ENCODE data around the gene XPNPEP2. TPM values are rescaled to one million over a fixed set of nuclear protein-coding genes. Genes with fewer than 3 reads are reported as not detected.

Gene XPNPEP2
- 100 to 1,000 TPM in 1 of 4 donors, 10 to 100 TPM in 3; 27.0 to 744 (median 53.7) TPM for polyA plus RNA-seq
- long read RNA-seq, donor 1, transcript XPNPEP2-201 (6 exons, 912 nt): minor isoform, 6 of 255 reads
- long read RNA-seq, donor 1, transcript XPNPEP2-202 (21 exons, 3,270 nt): major isoform, 113 of 255 reads
- long read RNA-seq, donor 1, partial matches to known transcripts: 129 of 255 reads
- long read RNA-seq, donor 1, other reads (novel, unspliced or antisense): 7 of 255 reads
- long read RNA-seq, donor 2, transcript XPNPEP2-202 (21 exons, 3,270 nt): major isoform, 12 of 17 reads
- long read RNA-seq, donor 2, partial matches to known transcripts: 5 of 17 reads
- long read RNA-seq, donor 2, other reads (novel, unspliced or antisense): 0 of 17 reads
- long read RNA-seq, donor 3, transcript XPNPEP2-202 (21 exons, 3,270 nt): major isoform, 8 of 38 reads
- long read RNA-seq, donor 3, partial matches to known transcripts: 29 of 38 reads
- long read RNA-seq, donor 3, other reads (novel, unspliced or antisense): 0 of 38 reads
- long read RNA-seq, donor 4, partial matches to known transcripts: 0 of 2 reads
- long read RNA-seq, donor 4, other reads (novel, unspliced or antisense): 0 of 2 reads
- long read RNA-seq, donor 5, transcript XPNPEP2-202 (21 exons, 3,270 nt): major isoform, 8 of 19 reads
- long read RNA-seq, donor 5, partial matches to known transcripts: 10 of 19 reads
- long read RNA-seq, donor 5, other reads (novel, unspliced or antisense): 0 of 19 reads
- long read RNA-seq, donor 6, transcript XPNPEP2-202 (21 exons, 3,270 nt): major isoform, 19 of 20 reads
- long read RNA-seq, donor 6, partial matches to known transcripts: 0 of 20 reads
- long read RNA-seq, donor 6, other reads (novel, unspliced or antisense): 0 of 20 reads
- long read RNA-seq, donor 7: 0 reads
- long read RNA-seq, donor 8: 0 reads
- long read RNA-seq, donor 9, partial matches to known transcripts: 0 of 5 reads
- long read RNA-seq, donor 9, other reads (novel, unspliced or antisense): 0 of 5 reads
- long read RNA-seq, donor 10, transcript XPNPEP2-202 (21 exons, 3,270 nt): major isoform, 9 of 9 reads
- long read RNA-seq, donor 10, partial matches to known transcripts: 0 of 9 reads
- long read RNA-seq, donor 10, other reads (novel, unspliced or antisense): 0 of 9 reads

- 16 to 37% (median 28%) methylated on average over 9 to 13 of the region's 13 CpGs for WGBS, 3 donors
- H3K36me3 ChIP-seq (ENCODE audit: control insufficient read depth in 3 of 3, insufficient read depth in 2 of 3, low read depth in 1 of 3, low read length in 3 of 3): peaks cover 0 to 6% (median 0%) of the 10 kb centered on the region in 3 donors
- FAIRE-seq: no peak
- DNase-seq: peak; percentile 69 to 75
- H3K4me3 ChIP-seq (ENCODE audit: low read depth in 1 of 3, low read length in 3 of 3): peak within 1 kb of the TSS in 2 of 3 donors; percentile 46 to 60
- H3K9me3 ChIP-seq (ENCODE audit: control insufficient read depth in 2 of 2, insufficient read depth in 1 of 2, low read depth in 1 of 2, low read length in 1 of 2): no peaks in the 10 kb centered on the region
- H3K27me3 ChIP-seq (ENCODE audit: control insufficient read depth in 3 of 3, insufficient read depth in 3 of 3, low read length in 3 of 3): no peaks in the 10 kb centered on the region
- H3K27ac ChIP-seq (ENCODE audit: low read depth in 1 of 3, low read length in 2 of 3): peak within 1 kb of the TSS; percentile 59 to 94 (median 80)
- H3K4me1 ChIP-seq (ENCODE audit: control insufficient read depth in 3 of 3, insufficient read depth in 2 of 3, low read depth in 1 of 3, low read length in 2 of 3): peaks cover 0 to 44% (median 0%) of the 10 kb centered on the region in 3 donors
Observed at GRCh38 chrX:129738466-129739308, at the start of gene XPNPEP2. XPNPEP2 (plus strand) TSS chrX:129738979; CDS start chrX:129739214, 235 bp downstream.

GRCh38 chrX:129689796-129690195, 49.0 kb upstream of the XPNPEP2 start:
- Histone ChIP-seq H3K27ac (ENCODE audit: low read depth in 1 of 3, low read length in 2 of 3) (no peak overlapping the region), H3K4me1 (ENCODE audit: control insufficient read depth in 3 of 3, insufficient read depth in 2 of 3, low read depth in 1 of 3, low read length in 2 of 3) (no peaks in the 10 kb centered on the region), H3K9me3 (ENCODE audit: control insufficient read depth in 2 of 2, insufficient read depth in 1 of 2, low read depth in 1 of 2, low read length in 1 of 2) (no peaks in the 10 kb centered on the region), H3K36me3 (ENCODE audit: control insufficient read depth in 3 of 3, insufficient read depth in 2 of 3, low read depth in 1 of 3, low read length in 3 of 3) (no peaks in the 10 kb centered on the region), H3K4me3 (ENCODE audit: low read depth in 1 of 3, low read length in 3 of 3) (no peak overlapping the region), H3K27me3 (ENCODE audit: control insufficient read depth in 3 of 3, insufficient read depth in 3 of 3, low read length in 3 of 3) (no peaks in the 10 kb centered on the region)
- FAIRE-seq (no peak), DNase-seq (no peak)
- WGBS, 3 donors: 71 to 94% (median 84%) methylated on average over 5 of the region's 5 CpGs

- Histone ChIP-seq H3K4me1 (ENCODE audit: control insufficient read depth in 3 of 3, insufficient read depth in 2 of 3, low read depth in 1 of 3, low read length in 2 of 3) (no peaks in the 10 kb centered on the region), H3K27me3 (ENCODE audit: control insufficient read depth in 3 of 3, insufficient read depth in 3 of 3, low read length in 3 of 3) (no peaks in the 10 kb centered on the region), H3K9me3 (ENCODE audit: control insufficient read depth in 2 of 2, insufficient read depth in 1 of 2, low read depth in 1 of 2, low read length in 1 of 2) (no peaks in the 10 kb centered on the region), H3K36me3 (ENCODE audit: control insufficient read depth in 3 of 3, insufficient read depth in 2 of 3, low read depth in 1 of 3, low read length in 3 of 3) (no peaks in the 10 kb centered on the region), H3K27ac (ENCODE audit: low read depth in 1 of 3, low read length in 2 of 3) (no peak overlapping the region), H3K4me3 (ENCODE audit: low read depth in 1 of 3, low read length in 3 of 3) (no peak overlapping the region)
- 72 to 76% (median 74%) methylated on average over 10 of the region's 10 CpGs for WGBS, 3 donors
- FAIRE-seq (no peak), DNase-seq (no peak)
Observed at GRCh38 chrX:129690435-129690834, 48.3 kb upstream of the XPNPEP2 start.

GRCh38 chrX:129693354-129693753, 45.4 kb upstream of the XPNPEP2 start:
- no peaks in the 10 kb centered on the region for H3K27me3 ChIP-seq (ENCODE audit: control insufficient read depth in 3 of 3, insufficient read depth in 3 of 3, low read length in 3 of 3)
- FAIRE-seq (no peak), DNase-seq (peak; percentile 29 to 59)
- no peaks in the 10 kb centered on the region for H3K4me1 ChIP-seq (ENCODE audit: control insufficient read depth in 3 of 3, insufficient read depth in 2 of 3, low read depth in 1 of 3, low read length in 2 of 3)
- no peak overlapping the region for H3K4me3 ChIP-seq (ENCODE audit: low read depth in 1 of 3, low read length in 3 of 3)
- no peaks in the 10 kb centered on the region for H3K9me3 ChIP-seq (ENCODE audit: control insufficient read depth in 2 of 2, insufficient read depth in 1 of 2, low read depth in 1 of 2, low read length in 1 of 2)
- WGBS, 3 donors: 66 to 86% (median 69%) methylated on average over 3 of the region's 3 CpGs
- no peaks in the 10 kb centered on the region for H3K36me3 ChIP-seq (ENCODE audit: control insufficient read depth in 3 of 3, insufficient read depth in 2 of 3, low read depth in 1 of 3, low read length in 3 of 3)
- no peak overlapping the region for H3K27ac ChIP-seq (ENCODE audit: low read depth in 1 of 3, low read length in 2 of 3)

- 82 to 91% (median 84%) methylated on average over 5 of the region's 5 CpGs for WGBS, 3 donors
- Histone ChIP-seq H3K27me3 (ENCODE audit: control insufficient read depth in 3 of 3, insufficient read depth in 3 of 3, low read length in 3 of 3) (no peaks in the 10 kb centered on the region), H3K4me1 (ENCODE audit: control insufficient read depth in 3 of 3, insufficient read depth in 2 of 3, low read depth in 1 of 3, low read length in 2 of 3) (no peaks in the 10 kb centered on the region), H3K9me3 (ENCODE audit: control insufficient read depth in 2 of 2, insufficient read depth in 1 of 2, low read depth in 1 of 2, low read length in 1 of 2) (no peaks in the 10 kb centered on the region), H3K4me3 (ENCODE audit: low read depth in 1 of 3, low read length in 3 of 3) (no peak overlapping the region), H3K27ac (ENCODE audit: low read depth in 1 of 3, low read length in 2 of 3) (no peak overlapping the region), H3K36me3 (ENCODE audit: control insufficient read depth in 3 of 3, insufficient read depth in 2 of 3, low read depth in 1 of 3, low read length in 3 of 3) (no peaks in the 10 kb centered on the region)
- FAIRE-seq (no peak), DNase-seq (no peak)
Observed at GRCh38 chrX:129694805-129695204, 44.0 kb upstream of the XPNPEP2 start.

- H3K27ac ChIP-seq (ENCODE audit: low read depth in 1 of 3, low read length in 2 of 3): no peak overlapping the region
- H3K36me3 ChIP-seq (ENCODE audit: control insufficient read depth in 3 of 3, insufficient read depth in 2 of 3, low read depth in 1 of 3, low read length in 3 of 3): no peaks in the 10 kb centered on the region
- no peak overlapping the region for H3K4me3 ChIP-seq (ENCODE audit: low read depth in 1 of 3, low read length in 3 of 3)
- DNase-seq: no peak
- no peaks in the 10 kb centered on the region for H3K9me3 ChIP-seq (ENCODE audit: control insufficient read depth in 2 of 2, insufficient read depth in 1 of 2, low read depth in 1 of 2, low read length in 1 of 2)
- 50 to 72% (median 60%) methylated on average over 6 of the region's 6 CpGs for WGBS, 3 donors
- no peaks in the 10 kb centered on the region for H3K4me1 ChIP-seq (ENCODE audit: control insufficient read depth in 3 of 3, insufficient read depth in 2 of 3, low read depth in 1 of 3, low read length in 2 of 3)
- no peak for FAIRE-seq
- H3K27me3 ChIP-seq (ENCODE audit: control insufficient read depth in 3 of 3, insufficient read depth in 3 of 3, low read length in 3 of 3): no peaks in the 10 kb centered on the region
Observed at GRCh38 chrX:129695535-129695934, 43.2 kb upstream of the XPNPEP2 start.

GRCh38 chrX:129695937-129696336, 42.8 kb upstream of the XPNPEP2 start:
- WGBS, 3 donors: 76 to 89% (median 81%) methylated on average over 8 of the region's 8 CpGs
- no peaks in the 10 kb centered on the region for H3K4me1 ChIP-seq (ENCODE audit: control insufficient read depth in 3 of 3, insufficient read depth in 2 of 3, low read depth in 1 of 3, low read length in 2 of 3)
- H3K4me3 ChIP-seq (ENCODE audit: low read depth in 1 of 3, low read length in 3 of 3): no peak overlapping the region
- no peaks in the 10 kb centered on the region for H3K36me3 ChIP-seq (ENCODE audit: control insufficient read depth in 3 of 3, insufficient read depth in 2 of 3, low read depth in 1 of 3, low read length in 3 of 3)
- DNase-seq (no peak), FAIRE-seq (no peak)
- H3K9me3 ChIP-seq (ENCODE audit: control insufficient read depth in 2 of 2, insufficient read depth in 1 of 2, low read depth in 1 of 2, low read length in 1 of 2): no peaks in the 10 kb centered on the region
- no peaks in the 10 kb centered on the region for H3K27me3 ChIP-seq (ENCODE audit: control insufficient read depth in 3 of 3, insufficient read depth in 3 of 3, low read length in 3 of 3)
- H3K27ac ChIP-seq (ENCODE audit: low read depth in 1 of 3, low read length in 2 of 3): no peak overlapping the region

Measured in small intestine (tissue), 16 donors.